ENCODE data around the gene AGPAT1. TPM values are rescaled to one million over a fixed set of nuclear protein-coding genes. Genes with fewer than 3 reads are reported as not detected.

Gene AGPAT1, protein sequence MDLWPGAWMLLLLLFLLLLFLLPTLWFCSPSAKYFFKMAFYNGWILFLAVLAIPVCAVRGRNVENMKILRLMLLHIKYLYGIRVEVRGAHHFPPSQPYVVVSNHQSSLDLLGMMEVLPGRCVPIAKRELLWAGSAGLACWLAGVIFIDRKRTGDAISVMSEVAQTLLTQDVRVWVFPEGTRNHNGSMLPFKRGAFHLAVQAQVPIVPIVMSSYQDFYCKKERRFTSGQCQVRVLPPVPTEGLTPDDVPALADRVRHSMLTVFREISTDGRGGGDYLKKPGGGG
- total RNA-seq (2022; extraction: Qiagen RNA extraction; ENCODE audit: low read depth), result 33.2 to 42.8 TPM (median 39.6 TPM) in 5 replicates

DNA sequence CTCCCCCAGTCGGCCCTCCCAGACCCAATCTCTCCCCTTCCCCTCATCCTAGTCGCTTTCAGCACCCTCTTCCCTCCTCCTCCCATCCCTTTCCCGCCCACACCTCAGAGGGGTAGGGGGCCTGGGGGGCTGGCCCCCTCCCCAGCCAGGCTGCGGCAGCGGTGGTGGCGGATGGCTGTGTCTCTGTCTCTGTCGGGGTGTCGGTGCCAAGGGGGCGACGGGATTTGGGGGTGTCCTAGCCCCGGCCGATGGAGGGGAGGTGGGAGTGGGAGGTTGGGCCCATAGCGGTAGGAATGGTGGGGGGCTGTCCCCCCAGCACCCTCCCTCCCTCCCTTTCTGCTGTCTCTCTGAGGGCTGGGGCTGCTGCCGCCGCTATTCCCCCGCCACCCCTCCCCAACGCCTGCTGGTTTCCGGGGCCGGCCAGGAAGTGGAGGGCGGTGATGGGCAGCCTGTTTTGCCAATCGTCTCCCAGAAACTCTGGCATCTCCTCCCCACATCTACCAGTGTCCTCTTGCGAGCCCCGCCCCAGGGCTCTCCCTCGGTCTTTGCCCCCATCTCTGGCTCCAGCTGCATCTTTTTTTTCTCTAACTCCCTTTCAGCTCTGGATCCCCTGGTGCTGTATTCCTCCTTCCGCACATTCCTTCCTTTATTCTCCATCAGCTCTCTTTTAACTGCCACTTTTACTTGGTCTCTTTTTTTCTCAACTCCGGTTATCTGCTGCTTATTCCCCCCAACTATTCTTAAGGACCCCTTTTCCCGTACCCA lies at the start of gene AGPAT1:
Gene AGPAT1, minus strand, starts transcription at position 374 of the 765 bp plus-strand sequence. CDS start 4,588 bp downstream, outside the sequence.

DNA sequence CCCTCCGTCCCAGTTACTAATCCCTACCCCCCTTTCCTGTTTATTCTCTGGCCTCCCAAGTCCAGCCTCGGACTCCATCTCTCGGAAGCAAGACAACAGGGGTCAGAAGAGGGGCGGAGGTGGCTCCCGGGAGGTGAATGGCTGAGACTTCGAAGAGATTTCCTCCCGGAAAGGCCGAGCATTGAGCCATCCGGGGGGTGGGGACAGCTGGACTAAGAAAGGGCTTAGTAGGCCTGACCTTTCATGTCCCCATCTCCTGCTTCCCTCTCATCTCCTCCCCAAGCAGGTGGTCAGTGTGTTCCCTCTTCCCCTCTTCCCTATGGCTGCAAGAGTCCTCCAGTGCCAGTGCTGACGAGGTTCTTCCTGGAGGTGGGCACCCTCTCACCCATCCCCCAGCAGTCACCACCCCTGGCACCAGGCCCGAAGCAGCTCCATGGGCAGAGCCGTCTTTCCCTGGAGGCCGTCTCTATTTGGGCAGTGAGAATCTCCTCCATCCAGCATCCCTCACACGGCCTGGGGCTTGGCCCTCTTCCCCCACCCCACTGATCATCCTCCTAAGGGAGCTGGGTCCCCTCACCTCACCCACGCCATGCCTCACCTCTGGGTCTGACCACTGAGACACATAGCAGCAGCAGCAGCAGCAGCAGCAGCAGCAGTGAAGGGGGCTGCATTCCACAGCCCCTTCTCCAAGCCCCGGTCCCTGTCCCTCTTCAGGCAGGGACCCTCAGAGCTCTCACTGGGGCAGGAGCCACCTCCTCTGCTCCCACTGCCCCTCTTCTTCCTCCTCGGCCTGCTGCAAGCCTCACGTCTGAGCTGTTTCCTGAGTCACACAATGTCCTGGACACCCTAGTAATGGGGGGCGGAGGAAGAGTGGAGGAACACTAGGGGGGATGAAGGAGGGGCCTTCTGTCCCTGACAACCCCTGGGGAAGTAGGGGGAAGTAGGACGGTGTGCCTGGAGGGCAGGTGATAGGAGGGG lies 47.7 kb upstream of the AGPAT1 start, which contains the start of gene NOTCH4:
Gene NOTCH4, minus strand, starts transcription at position 810 of the 978 bp plus-strand sequence. Its CDS starts 139 bp downstream, at position 671.

GRCh38 chr6:32192608-32193039 lies 16.7 kb upstream of the AGPAT1 start, which contains the start of gene GPSM3:
Gene GPSM3, minus strand, starts transcription at chr6:32192643. Its CDS starts 130 bp downstream, at chr6:32192513.

DNA sequence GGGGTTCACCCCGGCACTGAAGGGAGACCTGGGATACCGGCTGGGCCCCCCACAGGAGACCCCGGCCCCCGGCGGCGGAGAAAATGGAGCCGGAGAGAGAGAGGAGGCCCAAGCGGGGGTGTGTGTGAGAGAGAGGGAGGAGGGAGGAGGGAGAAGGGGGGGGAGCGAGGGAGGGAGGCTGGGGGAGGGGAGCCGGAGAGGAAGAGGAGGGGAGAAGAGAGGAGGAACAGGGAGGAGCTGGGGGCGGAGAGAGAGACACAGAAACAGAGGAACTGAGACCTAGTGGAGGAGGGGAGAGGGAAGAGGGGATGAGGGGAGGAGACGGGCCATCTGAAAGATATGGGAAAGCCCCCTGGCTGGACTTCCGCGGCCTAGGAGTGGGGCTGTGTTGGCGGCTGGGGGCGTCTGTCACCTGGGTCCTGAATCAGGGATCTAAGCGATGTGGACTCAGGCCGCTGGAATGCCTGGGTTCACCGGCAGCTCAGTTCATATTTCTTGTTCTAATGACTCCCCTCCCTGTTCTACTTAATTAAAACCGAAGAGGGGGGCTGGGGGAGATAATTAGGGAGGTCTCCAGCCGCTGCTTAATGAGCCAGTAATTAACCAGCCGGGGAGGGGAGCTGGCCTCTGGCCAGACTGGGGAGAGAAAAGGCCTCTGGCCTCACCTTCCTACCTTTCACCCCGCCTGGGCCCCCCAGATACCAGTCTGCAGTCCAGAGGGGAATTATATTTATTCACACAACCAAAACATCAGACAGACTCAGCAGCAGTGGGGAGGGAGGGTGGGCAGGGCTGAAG lies 14.4 kb upstream of the AGPAT1 start, which contains the start of gene PBX2:
Gene PBX2, minus strand, starts transcription at position 149 of the 798 bp plus-strand sequence. CDS start 287 bp downstream, outside the sequence.

DNA sequence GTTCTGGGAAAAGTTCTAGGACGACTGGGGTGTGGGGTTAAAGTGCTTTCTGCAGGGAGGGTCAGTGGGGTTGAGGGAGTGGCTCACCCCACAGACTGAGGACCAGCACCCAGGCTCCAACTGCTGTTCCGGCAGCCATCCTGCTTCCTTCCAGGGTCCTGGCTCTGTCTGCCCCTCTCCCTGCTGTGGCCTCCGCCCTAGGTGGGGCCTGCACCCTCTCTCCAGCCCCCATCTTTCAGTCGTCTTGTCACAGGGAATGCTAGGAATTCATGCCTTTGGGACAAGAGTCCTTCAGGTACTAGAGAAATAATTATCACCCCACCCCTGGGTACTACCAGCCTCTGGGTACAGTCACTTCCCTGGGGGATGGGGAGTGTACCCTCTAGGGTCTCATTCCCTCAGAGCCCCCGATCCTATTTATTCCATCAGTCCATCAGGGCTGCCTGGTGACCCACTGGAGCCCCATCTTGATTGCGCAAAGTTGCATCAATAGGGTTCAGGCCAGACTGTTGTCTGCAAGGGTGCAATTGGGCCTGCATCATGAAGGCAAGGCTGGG lies 8.3 kb upstream of the AGPAT1 start, which contains the start of gene AGER:
Gene AGER, minus strand, starts transcription at position 170 of the 557 bp plus-strand sequence. Its CDS starts 31 bp downstream, at position 139.

GRCh38 chr6:32177788-32178546 lies 2.1 kb upstream of the AGPAT1 start, which contains the start of gene RNF5:
Gene RNF5, plus strand, starts transcription at chr6:32178405. Its CDS starts 107 bp downstream, at chr6:32178512.

DNA sequence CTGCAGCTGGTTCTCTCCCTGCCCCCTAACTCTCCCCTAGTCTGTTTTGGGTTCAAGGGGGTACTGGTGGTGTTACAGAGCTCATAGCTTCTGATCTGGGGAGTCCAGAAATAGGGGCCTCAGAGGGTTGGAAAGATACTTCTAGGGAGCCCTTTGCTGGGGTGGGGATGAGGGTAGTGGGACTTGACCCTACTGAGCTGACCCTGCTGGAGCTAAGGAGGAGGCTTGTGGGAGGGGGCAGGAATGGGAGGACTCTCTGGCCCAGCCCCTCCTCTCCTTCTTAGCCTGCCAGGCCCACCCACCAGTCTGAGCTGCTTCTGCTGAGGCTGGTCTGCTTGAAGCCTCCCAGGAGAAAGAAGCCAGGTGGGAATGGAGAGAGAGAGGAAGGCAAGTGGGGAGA lies 11.6 kb downstream of the AGPAT1 start, which contains the start of gene EGFL8:
Gene EGFL8, plus strand, starts transcription at position 301 of the 400 bp plus-strand sequence. CDS start 1,571 bp downstream, outside the sequence.

GRCh38 chr6:32153564-32154513 lies 22.0 kb downstream of the AGPAT1 start, which contains the start of gene PPT2:
Gene PPT2, plus strand, starts transcription at chr6:32154141. Its CDS starts 454 bp downstream, at chr6:32154595.

GRCh38 chr6:32151863-32152768 lies 23.8 kb downstream of the AGPAT1 start, which contains the start of gene PRRT1:
Gene PRRT1, minus strand, starts transcription at chr6:32151939. Its CDS starts 112 bp downstream, at chr6:32151827.

GRCh38 chr6:32127717-32128592 lies 47.9 kb downstream of the AGPAT1 start, which contains the start of gene ATF6B:
Gene ATF6B, minus strand, starts transcription at chr6:32128246. Its CDS starts 39 bp downstream, at chr6:32128207.

Other genes starting within 250 kb of the AGPAT1 start
- gene C2, start 248.4 kb downstream of the AGPAT1 start, total RNA-seq (2022; extraction: Qiagen RNA extraction; ENCODE audit: low read depth), result 0.31 to 0.48 TPM (median 0.36 TPM) in 5 replicates
- gene CFB, start 230.0 kb downstream of the AGPAT1 start, total RNA-seq (2022; extraction: Qiagen RNA extraction; ENCODE audit: low read depth), result 1.7 to 3.4 TPM (median 2.1 TPM) in 5 replicates
- 74.0 to 87.1 TPM (median 79.5 TPM) in 5 replicates for gene NELFE, start 217.1 kb downstream of the AGPAT1 start, total RNA-seq (2022; extraction: Qiagen RNA extraction; ENCODE audit: low read depth)
- 22.6 to 27.8 TPM (median 24.2 TPM) in 5 replicates for gene SKIC2, start 216.9 kb downstream of the AGPAT1 start, total RNA-seq (2022; extraction: Qiagen RNA extraction; ENCODE audit: low read depth)
- gene DXO, start 203.9 kb downstream of the AGPAT1 start, total RNA-seq (2022; extraction: Qiagen RNA extraction; ENCODE audit: low read depth), result 11.1 to 12.8 TPM (median 12.1 TPM) in 5 replicates
- gene C4A, start 194.0 kb downstream of the AGPAT1 start, total RNA-seq (2022; extraction: Qiagen RNA extraction; ENCODE audit: low read depth), result 1.00 to 1.6 TPM (median 1.2 TPM) in 5 replicates
- gene C4B, start 161.3 kb downstream of the AGPAT1 start, total RNA-seq (2022; extraction: Qiagen RNA extraction; ENCODE audit: low read depth), result 0.72 to 1.2 TPM (median 0.84 TPM) in 5 replicates
- gene CYP21A2, start 137.7 kb downstream of the AGPAT1 start, total RNA-seq (2022; extraction: Qiagen RNA extraction; ENCODE audit: low read depth), result 0.06 TPM in 1 of 5 replicates, not detected in the others
- gene TNXB, start 66.7 kb downstream of the AGPAT1 start, total RNA-seq (2022; extraction: Qiagen RNA extraction; ENCODE audit: low read depth), result 0.38 to 1.0 TPM (median 0.69 TPM) in 5 replicates
- gene ATF6B, start 47.8 kb downstream of the AGPAT1 start, total RNA-seq (2022; extraction: Qiagen RNA extraction; ENCODE audit: low read depth), result 28.7 to 38.6 TPM (median 35.4 TPM) in 5 replicates
- 7.2 to 9.2 TPM (median 8.4 TPM) in 5 replicates for gene FKBPL, start 45.8 kb downstream of the AGPAT1 start, total RNA-seq (2022; extraction: Qiagen RNA extraction; ENCODE audit: low read depth)
- 0.58 to 0.95 TPM (median 0.74 TPM) in 5 replicates for gene PRRT1, start 24.1 kb downstream of the AGPAT1 start, total RNA-seq (2022; extraction: Qiagen RNA extraction; ENCODE audit: low read depth)
- gene PPT2, start 21.9 kb downstream of the AGPAT1 start, total RNA-seq (2022; extraction: Qiagen RNA extraction; ENCODE audit: low read depth), result 8.4 to 10.4 TPM (median 8.8 TPM) in 5 replicates
- gene EGFL8, start 11.5 kb downstream of the AGPAT1 start, total RNA-seq (2022; extraction: Qiagen RNA extraction; ENCODE audit: low read depth), result 0.73 to 2.2 TPM (median 1.5 TPM) in 5 replicates
- 36.2 to 45.9 TPM (median 44.5 TPM) in 5 replicates for gene RNF5, start 2.3 kb upstream of the AGPAT1 start, total RNA-seq (2022; extraction: Qiagen RNA extraction; ENCODE audit: low read depth)
- 1.4 to 2.3 TPM (median 2.1 TPM) in 5 replicates for gene AGER, start 8.2 kb upstream of the AGPAT1 start, total RNA-seq (2022; extraction: Qiagen RNA extraction; ENCODE audit: low read depth)
- 17.0 to 21.1 TPM (median 18.5 TPM) in 5 replicates for gene PBX2, start 14.1 kb upstream of the AGPAT1 start, total RNA-seq (2022; extraction: Qiagen RNA extraction; ENCODE audit: low read depth)
- 0.24 to 0.55 TPM (median 0.34 TPM) in 5 replicates for gene GPSM3, start 16.6 kb upstream of the AGPAT1 start, total RNA-seq (2022; extraction: Qiagen RNA extraction; ENCODE audit: low read depth)
- 0.47 to 0.78 TPM (median 0.69 TPM) in 5 replicates for gene NOTCH4, start 48.0 kb upstream of the AGPAT1 start, total RNA-seq (2022; extraction: Qiagen RNA extraction; ENCODE audit: low read depth)
- not detected in 5 replicates for gene TSBP1, start 195.8 kb upstream of the AGPAT1 start, total RNA-seq (2022; extraction: Qiagen RNA extraction; ENCODE audit: low read depth)
- gene BTNL2, start 231.1 kb upstream of the AGPAT1 start, total RNA-seq (2022; extraction: Qiagen RNA extraction; ENCODE audit: low read depth), result not detected in 5 replicates